ENCODE measurements around the gene TNNC1. TPM values are rescaled to one million over a fixed set of nuclear protein-coding genes. Genes with fewer than 3 reads are reported as not detected.
A peak's percentile ranks its signal among the peaks of the same experiment; 100 is the strongest.

TNNC1 gene
- total RNA-seq, 3 donors from 2014 or later (not counting 1 experiment from before 2014, with no cell fraction given): 1.1 to 1.2 TPM; not detected in 1

- peaks cover 15% of the 10 kb centered on the region for H3K4me1 ChIP-seq (ENCODE audit: control insufficient read depth, insufficient read depth, low read length)
- no peaks in the 10 kb centered on the region for H3K27me3 ChIP-seq (ENCODE audit: control insufficient read depth, insufficient read depth, low read length)
- Mint-ChIP-seq H3K4me1 (peaks cover 0 to 4% of the 10 kb centered on the region in 2 donors), H3K27ac (no peak overlapping the region), H3K9me3 (no peaks in the 10 kb centered on the region), H3K4me3 (no peak overlapping the region), H3K27me3 (ENCODE audit: low read depth in 2 of 2) (no peaks in the 10 kb centered on the region), H3K36me3 (no peaks in the 10 kb centered on the region)
- peaks cover 60% of the 10 kb centered on the region for H3K36me3 ChIP-seq (ENCODE audit: control insufficient read depth, insufficient read depth, low read length)
- ATAC-seq (no peak), DNase-seq (no peak)
- H3K27ac ChIP-seq (ENCODE audit: low read length): no peak overlapping the region
- no peaks in the 10 kb centered on the region for H3K9me3 ChIP-seq (ENCODE audit: control insufficient read depth, insufficient read depth, low read length)
- intact Hi-C loops (cut with micrococcal nuclease): no loop called here
- 98% methylated on average over 18 of the region's 18 CpGs for WGBS (ENCODE audit: insufficient coverage)
- no peak overlapping the region for H3K4me3 ChIP-seq (ENCODE audit: low read length)
- no peak for TF ChIP-seq CTCF (IDR thresholded peaks at IDR 0.05)
These were observed 35.6 kb upstream of the TNNC1 start for GRCh38 chr3:52489453-52489852.

GRCh38 chr3:52488746-52489145 is 34.9 kb upstream of the TNNC1 start:
- no peak for ATAC-seq
- Histone ChIP-seq H3K27me3 (ENCODE audit: control insufficient read depth, insufficient read depth, low read length) (no peaks in the 10 kb centered on the region), H3K4me3 (ENCODE audit: low read length) (no peak overlapping the region), H3K9me3 (ENCODE audit: control insufficient read depth, insufficient read depth, low read length) (no peaks in the 10 kb centered on the region), H3K27ac (ENCODE audit: low read length) (no peak overlapping the region), H3K36me3 (ENCODE audit: control insufficient read depth, insufficient read depth, low read length) (peaks cover 60% of the 10 kb centered on the region), H3K4me1 (ENCODE audit: control insufficient read depth, insufficient read depth, low read length) (peaks cover 12% of the 10 kb centered on the region)
- no peak for DNase-seq
- intact Hi-C loops (cut with micrococcal nuclease): no loop called here
- WGBS (ENCODE audit: insufficient coverage): 98% methylated on average over 3 of the region's 3 CpGs
- Mint-ChIP-seq H3K9me3 (no peaks in the 10 kb centered on the region), H3K36me3 (no peaks in the 10 kb centered on the region), H3K27ac (no peak overlapping the region), H3K27me3 (ENCODE audit: low read depth in 2 of 2) (no peaks in the 10 kb centered on the region), H3K4me3 (no peak overlapping the region), H3K4me1 (no peaks in the 10 kb centered on the region)
- no peak for TF ChIP-seq CTCF (IDR thresholded peaks at IDR 0.05)

GRCh38 chr3:52487788-52488691 is 34.2 kb upstream of the TNNC1 start:
- Histone ChIP-seq H3K27me3 (ENCODE audit: control insufficient read depth, insufficient read depth, low read length) (no peaks in the 10 kb centered on the region), H3K4me1 (ENCODE audit: control insufficient read depth, insufficient read depth, low read length) (peaks cover 12% of the 10 kb centered on the region), H3K4me3 (ENCODE audit: low read length) (no peak overlapping the region), H3K27ac (ENCODE audit: low read length) (no peak overlapping the region), H3K36me3 (ENCODE audit: control insufficient read depth, insufficient read depth, low read length) (peaks cover 64% of the 10 kb centered on the region), H3K9me3 (ENCODE audit: control insufficient read depth, insufficient read depth, low read length) (no peaks in the 10 kb centered on the region)
- no peak for TF ChIP-seq CTCF (IDR thresholded peaks at IDR 0.05)
- no peaks in the 10 kb centered on the region for H3K4me1 Mint-ChIP-seq
- no peak overlapping the region for H3K4me3 Mint-ChIP-seq
- WGBS (ENCODE audit: insufficient coverage): 97% methylated on average over 58 of the region's 59 CpGs
- ATAC-seq (no peak), DNase-seq (no peak)
- H3K36me3 Mint-ChIP-seq: no peaks in the 10 kb centered on the region
- no peaks in the 10 kb centered on the region for H3K27me3 Mint-ChIP-seq (ENCODE audit: low read depth in 2 of 2)
- peak overlapping the region in 1 of 2 donors; percentile 38 for H3K27ac Mint-ChIP-seq
- no peaks in the 10 kb centered on the region for H3K9me3 Mint-ChIP-seq
- intact Hi-C loops (cut with micrococcal nuclease): no loop called here

All from natural killer cell (primary cell).